H9 (cell line): Measurements from ENCODE around the gene KCNIP1. TPM values are rescaled to one million over a fixed set of nuclear protein-coding genes. Genes with fewer than 3 reads are reported as not detected.

Source experiments
- DNase-seq: peaks from one replicate; pipeline ENCODE4 v3.0.0-alpha.2; 2017
- H2AFZ ChIP-seq: one replicate; pipeline ENCODE4 v1.6.1; 2013; ENCODE audit warnings: mild to moderate bottlenecking, low read length, control low read depth, moderate library complexity
- H2AK5ac ChIP-seq: 2 replicates; pipeline ENCODE4 v1.6.1; 2013; ENCODE audit warnings: low read length, control low read depth, mixed read lengths; ENCODE audit not compliant: insufficient read length
- H2BK120ac ChIP-seq: one replicate; pipeline ENCODE4 v1.6.1; 2013; ENCODE audit warnings: low read depth, mild to moderate bottlenecking, low read length, control low read depth, inconsistent platforms; ENCODE audit not compliant: poor library complexity, severe bottlenecking
- H2BK12ac ChIP-seq: 2 replicates; pipeline ENCODE4 v1.6.1; 2013; ENCODE audit warnings: low read length, control low read depth, mixed read lengths, low read depth; ENCODE audit not compliant: insufficient read length
- H2BK15ac ChIP-seq: 2 replicates; pipeline ENCODE4 v1.6.1; 2013; ENCODE audit warnings: low read depth, low read length, control low read depth
- H2BK20ac ChIP-seq: one replicate; pipeline ENCODE4 v1.6.1; 2013; ENCODE audit warnings: low read depth, mild to moderate bottlenecking, low read length, control low read depth, inconsistent platforms; ENCODE audit not compliant: poor library complexity, severe bottlenecking
- H2BK5ac ChIP-seq: 2 replicates; pipeline ENCODE4 v1.6.1; 2013; ENCODE audit warnings: low read length, control low read depth, mixed read lengths; ENCODE audit not compliant: insufficient read length
- H3K14ac ChIP-seq: 2 replicates; pipeline ENCODE4 v1.6.1; 2013; ENCODE audit warnings: low read length, control low read depth; ENCODE audit not compliant: insufficient read depth
- H3K18ac ChIP-seq: 2 replicates; pipeline ENCODE4 v1.6.1; 2013; ENCODE audit warnings: low read depth, mild to moderate bottlenecking, mixed read lengths, low read length, control low read depth; ENCODE audit not compliant: insufficient read length
- H3K23ac ChIP-seq: 2 replicates; pipeline ENCODE4 v1.6.1; 2013; ENCODE audit warnings: low read length, control low read depth, mixed read lengths, low read depth; ENCODE audit not compliant: insufficient read length
- H3K23me2 ChIP-seq: 2 replicates; pipeline ENCODE4 v1.6.1; 2013; ENCODE audit warnings: low read depth, mild to moderate bottlenecking, mixed read lengths, low read length, control low read depth; ENCODE audit not compliant: insufficient read length, poor library complexity, severe bottlenecking
- H3K27ac ChIP-seq: 2 replicates; pipeline ENCODE4 v1.5.1; 2013; ENCODE audit warnings: low read length, control low read depth, mixed read lengths, low read depth; ENCODE audit not compliant: insufficient read length
- H3K27me3 ChIP-seq: 2 replicates; pipeline ENCODE4 v1.6.1; 2013; ENCODE audit warnings: low read length, control low read depth, inconsistent platforms; ENCODE audit not compliant: insufficient read depth
- H3K4ac ChIP-seq: 2 replicates; pipeline ENCODE4 v1.6.1; 2013; ENCODE audit warnings: low read depth, mild to moderate bottlenecking, control low read depth, inconsistent platforms, low read length, moderate library complexity
- H3K4me1 ChIP-seq: 2 replicates; pipeline ENCODE4 v1.6.1; 2013; ENCODE audit warnings: low read length, control low read depth, inconsistent platforms; ENCODE audit not compliant: insufficient read depth
- H3K4me2 ChIP-seq: 2 replicates; pipeline ENCODE4 v1.6.1; 2013; ENCODE audit warnings: low read length, control low read depth, mixed read lengths; ENCODE audit not compliant: insufficient read length, insufficient read depth
- H3K56ac ChIP-seq: 2 replicates; pipeline ENCODE4 v1.6.1; 2013; ENCODE audit warnings: low read depth, mild to moderate bottlenecking, mixed read lengths, low read length, control low read depth; ENCODE audit not compliant: insufficient read length
- H3K79me1 ChIP-seq: 2 replicates; pipeline ENCODE4 v1.6.1; 2013; ENCODE audit warnings: low read depth, mild to moderate bottlenecking, moderate library complexity, low read length, control low read depth, inconsistent platforms; ENCODE audit not compliant: insufficient read depth, poor library complexity, severe bottlenecking
- H3K79me2 ChIP-seq: 2 replicates; pipeline ENCODE4 v1.6.1; 2013; ENCODE audit warnings: low read length, control low read depth, inconsistent platforms; ENCODE audit not compliant: insufficient read depth
- H3K9ac ChIP-seq: 2 replicates; pipeline ENCODE4 v1.6.1; 2013; ENCODE audit warnings: low read length, control low read depth, mixed read lengths; ENCODE audit not compliant: insufficient read length; ENCODE audit errors: extremely low read depth
- H3K9me3 ChIP-seq: one replicate; pipeline ENCODE4 v1.6.1; 2013; ENCODE audit warnings: low read depth, low read length, inconsistent platforms; ENCODE audit not compliant: control insufficient read depth
- H3T11ph ChIP-seq: one replicate; pipeline ENCODE4 v1.6.1; 2013; ENCODE audit warnings: mild to moderate bottlenecking, low read length, control low read depth, inconsistent platforms
- H4K20me1 ChIP-seq: one replicate; pipeline ENCODE4 v1.6.1; 2013; ENCODE audit not compliant: control insufficient read depth, insufficient read length, insufficient read depth
- H4K5ac ChIP-seq: 2 replicates; pipeline ENCODE4 v1.6.1; 2013; ENCODE audit warnings: low read depth, mild to moderate bottlenecking, mixed read lengths, low read length, control low read depth; ENCODE audit not compliant: insufficient read length
- H4K8ac ChIP-seq: replicated peaks from 2 replicates; pipeline ENCODE4 v1.6.1; 2013; ENCODE audit warnings: low read length, control low read depth, mixed read lengths, low read depth; ENCODE audit not compliant: insufficient read length
- H4K91ac ChIP-seq: 2 replicates; pipeline ENCODE4 v1.6.1; 2013; ENCODE audit warnings: low read depth, mild to moderate bottlenecking, moderate library complexity, mixed read lengths, low read length, control low read depth; ENCODE audit not compliant: insufficient read length
- H3K27ac Mint-ChIP-seq, 3 experiments: 2 replicates in 2 of 3; 3 replicates in 1 of 3; pipeline ENCODE4 v1.8.0; 2020 to 2021; ENCODE audit warnings: mixed read lengths in 3 of 3, mild to moderate bottlenecking in 1 of 3, moderate library complexity in 1 of 3
- H3K27me3 Mint-ChIP-seq: 2 replicates; pipeline ENCODE4 v1.8.0; 2021; ENCODE audit warnings: low read depth, mild to moderate bottlenecking, moderate library complexity, mixed read lengths
- H3K36me3 Mint-ChIP-seq, 3 experiments: 2 replicates in 2 of 3; 3 replicates in 1 of 3; pipeline ENCODE4 v1.8.0; 2020 to 2021; ENCODE audit warnings: low read depth in 3 of 3, mixed read lengths in 3 of 3; ENCODE audit not compliant: insufficient read depth in 1 of 3
- H3K4me1 Mint-ChIP-seq, 2 experiments: 2 replicates each; pipeline ENCODE4 v1.8.0; 2020; ENCODE audit warnings: mixed read lengths in 2 of 2
- H3K4me3 Mint-ChIP-seq, 2 experiments: 2 replicates in 1 of 2; 3 replicates in 1 of 2; pipeline ENCODE4 v1.8.0; 2020 to 2021; ENCODE audit warnings: mild to moderate bottlenecking in 2 of 2, mixed read lengths in 2 of 2, moderate library complexity in 1 of 2
- H3K9me3 Mint-ChIP-seq, 2 experiments: 2 replicates in 1 of 2; 3 replicates in 1 of 2; pipeline ENCODE4 v1.8.0; 2020; ENCODE audit warnings: mild to moderate bottlenecking in 2 of 2, mixed read lengths in 2 of 2, moderate library complexity in 1 of 2
- CTCF ChIP-seq: fragments of 200-600 bp; sonication (generic); conservative IDR thresholded peaks from 3 replicates; pipeline ENCODE4 v1.8.0; 2021; ENCODE audit warnings: antibody characterized with exemption, mild to moderate bottlenecking
- WGBS: extraction: QIAGEN DNeasy Blood & Tissue Kit; methylation state at CpG from one replicate; pipeline ENCODE4 v1.1.7; 2013; ENCODE audit warnings: missing lambda C conversion rate, low lambda C conversion rate, mixed read lengths; ENCODE audit not compliant: insufficient read length; ENCODE audit errors: extremely low coverage; 5-methylcytosine and 5-hydroxymethylcytosine counted together
- total RNA-seq: library from RNA; stranded (reverse); gene quantifications from 2 replicates; pipeline ENCODE4 v1.2.1, GENCODE V29; 2021

KCNIP1 gene
- total RNA-seq, 1 experiment from 2014 or later, result 0.63 TPM

DNA sequence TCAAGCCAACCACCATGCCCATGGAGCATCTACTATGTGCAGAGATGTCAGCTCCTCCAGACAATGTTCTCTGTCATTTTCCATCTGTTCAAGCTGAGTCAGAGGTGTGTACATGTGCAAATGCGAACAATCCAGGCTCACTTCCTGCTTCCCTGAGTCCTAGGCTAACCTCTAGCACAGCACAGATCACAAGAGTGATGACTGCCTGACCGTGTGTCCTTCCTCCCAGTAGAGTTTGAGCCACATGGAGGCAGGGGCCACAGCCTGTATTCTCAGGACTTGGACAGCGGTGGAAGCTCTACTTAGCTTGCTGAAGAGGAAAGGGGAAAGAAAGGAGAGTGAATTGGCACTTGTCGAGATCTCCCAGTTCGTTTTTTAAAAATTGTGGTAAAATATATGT, 87.2 kb downstream of the KCNIP1 start:
- no peak overlapping the region for H3K4ac ChIP-seq
- no peaks in the 10 kb centered on the region for H4K20me1 ChIP-seq
- H3K9ac ChIP-seq, result no peak overlapping the region
- Mint-ChIP-seq H3K27me3 (peaks cover 3% of the 10 kb centered on the region), H3K36me3 (no peaks in the 10 kb centered on the region; a peak in 2 of 7 replicates), H3K9me3 (no peaks in the 10 kb centered on the region; a peak in 2 of 5 replicates), H3K4me3 (no peak overlapping the region), H3K27ac (no peak overlapping the region), H3K4me1 (no peaks in the 10 kb centered on the region)
- H2BK12ac ChIP-seq, result no peak overlapping the region
- no peak overlapping the region for H3K27ac ChIP-seq
- no peak overlapping the region for H4K91ac ChIP-seq
- no peak for TF ChIP-seq CTCF
- H4K5ac ChIP-seq, result no peak overlapping the region
- no peak overlapping the region for H3K18ac ChIP-seq
- no peak overlapping the region for H3T11ph ChIP-seq
- H2BK15ac ChIP-seq, result no peak overlapping the region
- no peak overlapping the region for H3K23ac ChIP-seq
- WGBS, result no CpG with 5 or more reads among the region's 5 CpGs
- H2BK5ac ChIP-seq, result no peak overlapping the region
- no peak overlapping the region for H2AFZ ChIP-seq
- no peak overlapping the region for H2AK5ac ChIP-seq
- no peak overlapping the region for H3K56ac ChIP-seq
- H2BK20ac ChIP-seq, result no peak overlapping the region
- no peak overlapping the region for H3K4me2 ChIP-seq
- no peaks in the 10 kb centered on the region for H3K79me2 ChIP-seq
- no peaks in the 10 kb centered on the region for H3K79me1 ChIP-seq
- no peak overlapping the region for H2BK120ac ChIP-seq
- no peak overlapping the region for H3K14ac ChIP-seq
- H3K23me2 ChIP-seq, result no peaks in the 10 kb centered on the region
- no peaks in the 10 kb centered on the region for H3K4me1 ChIP-seq
- H3K27me3 ChIP-seq, result no peaks in the 10 kb centered on the region
- no peaks in the 10 kb centered on the region for H3K9me3 ChIP-seq
- H4K8ac ChIP-seq, result no peak overlapping the region
- no peak for DNase-seq
